ENCODE results near the gene GNAO1.

GRCh38 chr16:56174411-56174810, 16.9 kb upstream of the GNAO1 start:
- TF ChIP-seq CTCF (IDR thresholded peaks at IDR 0.05) (no peak), POLR2A (IDR thresholded peaks at IDR 0.05) (no peak)
